Measurements from ENCODE around the gene ABHD1.

DNA sequence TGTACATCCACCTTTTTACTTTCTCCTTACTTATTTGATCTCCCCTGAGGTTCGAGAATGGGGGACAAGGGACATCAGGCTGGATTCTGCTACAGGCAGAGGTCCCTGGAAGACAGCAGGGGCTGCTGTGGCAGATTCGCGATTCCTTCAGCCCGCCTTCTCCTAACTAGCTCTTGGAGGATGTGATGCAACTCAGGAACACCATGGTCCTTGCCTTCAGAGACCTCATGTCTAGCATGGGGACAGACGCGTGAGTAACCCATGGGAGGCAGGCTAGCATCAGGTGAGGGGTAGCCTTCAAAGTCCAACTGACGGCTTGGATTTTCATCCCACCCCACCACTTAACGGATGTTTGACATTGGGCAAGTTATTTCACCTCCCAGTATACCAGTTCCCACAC lies 24.3 kb downstream of the ABHD1 start:
- no peak for TF ChIP-seq POLR2AphosphoS5 (IDR thresholded peaks at IDR 0.05; ENCODE audit: low read depth)
- TF ChIP-seq, protein P1, sequence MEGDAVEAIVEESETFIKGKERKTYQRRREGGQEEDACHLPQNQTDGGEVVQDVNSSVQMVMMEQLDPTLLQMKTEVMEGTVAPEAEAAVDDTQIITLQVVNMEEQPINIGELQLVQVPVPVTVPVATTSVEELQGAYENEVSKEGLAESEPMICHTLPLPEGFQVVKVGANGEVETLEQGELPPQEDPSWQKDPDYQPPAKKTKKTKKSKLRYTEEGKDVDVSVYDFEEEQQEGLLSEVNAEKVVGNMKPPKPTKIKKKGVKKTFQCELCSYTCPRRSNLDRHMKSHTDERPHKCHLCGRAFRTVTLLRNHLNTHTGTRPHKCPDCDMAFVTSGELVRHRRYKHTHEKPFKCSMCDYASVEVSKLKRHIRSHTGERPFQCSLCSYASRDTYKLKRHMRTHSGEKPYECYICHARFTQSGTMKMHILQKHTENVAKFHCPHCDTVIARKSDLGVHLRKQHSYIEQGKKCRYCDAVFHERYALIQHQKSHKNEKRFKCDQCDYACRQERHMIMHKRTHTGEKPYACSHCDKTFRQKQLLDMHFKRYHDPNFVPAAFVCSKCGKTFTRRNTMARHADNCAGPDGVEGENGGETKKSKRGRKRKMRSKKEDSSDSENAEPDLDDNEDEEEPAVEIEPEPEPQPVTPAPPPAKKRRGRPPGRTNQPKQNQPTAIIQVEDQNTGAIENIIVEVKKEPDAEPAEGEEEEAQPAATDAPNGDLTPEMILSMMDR (IDR thresholded peaks at IDR 0.05; ENCODE audit: insufficient read depth, low read length) = no peak
- no peak for TF ChIP-seq SPI1 (IDR thresholded peaks at IDR 0.05; ENCODE audit: borderline replicate concordance, low read depth)
